ENCODE data around the gene GOLGA5.
"Not testable (repeated sequence)": the region's sequence is repeated elsewhere in the genome, so short reads cannot be mapped to it uniquely, and the experiment has no call there.

GOLGA5 gene

GRCh38 chr14:92848887-92849286, 54.8 kb downstream of the GOLGA5 start:
- Histone ChIP-seq H3K27ac (replicated peaks) (no peak overlapping the region), H3K4me3 (replicated peaks; ENCODE audit: insufficient read depth, low read length) (no peak overlapping the region), H3K27me3 (ENCODE audit: insufficient read depth, poor library complexity, severe bottlenecking) (peaks cover 3% of the 10 kb centered on the region)
- TF ChIP-seq, protein P1, sequence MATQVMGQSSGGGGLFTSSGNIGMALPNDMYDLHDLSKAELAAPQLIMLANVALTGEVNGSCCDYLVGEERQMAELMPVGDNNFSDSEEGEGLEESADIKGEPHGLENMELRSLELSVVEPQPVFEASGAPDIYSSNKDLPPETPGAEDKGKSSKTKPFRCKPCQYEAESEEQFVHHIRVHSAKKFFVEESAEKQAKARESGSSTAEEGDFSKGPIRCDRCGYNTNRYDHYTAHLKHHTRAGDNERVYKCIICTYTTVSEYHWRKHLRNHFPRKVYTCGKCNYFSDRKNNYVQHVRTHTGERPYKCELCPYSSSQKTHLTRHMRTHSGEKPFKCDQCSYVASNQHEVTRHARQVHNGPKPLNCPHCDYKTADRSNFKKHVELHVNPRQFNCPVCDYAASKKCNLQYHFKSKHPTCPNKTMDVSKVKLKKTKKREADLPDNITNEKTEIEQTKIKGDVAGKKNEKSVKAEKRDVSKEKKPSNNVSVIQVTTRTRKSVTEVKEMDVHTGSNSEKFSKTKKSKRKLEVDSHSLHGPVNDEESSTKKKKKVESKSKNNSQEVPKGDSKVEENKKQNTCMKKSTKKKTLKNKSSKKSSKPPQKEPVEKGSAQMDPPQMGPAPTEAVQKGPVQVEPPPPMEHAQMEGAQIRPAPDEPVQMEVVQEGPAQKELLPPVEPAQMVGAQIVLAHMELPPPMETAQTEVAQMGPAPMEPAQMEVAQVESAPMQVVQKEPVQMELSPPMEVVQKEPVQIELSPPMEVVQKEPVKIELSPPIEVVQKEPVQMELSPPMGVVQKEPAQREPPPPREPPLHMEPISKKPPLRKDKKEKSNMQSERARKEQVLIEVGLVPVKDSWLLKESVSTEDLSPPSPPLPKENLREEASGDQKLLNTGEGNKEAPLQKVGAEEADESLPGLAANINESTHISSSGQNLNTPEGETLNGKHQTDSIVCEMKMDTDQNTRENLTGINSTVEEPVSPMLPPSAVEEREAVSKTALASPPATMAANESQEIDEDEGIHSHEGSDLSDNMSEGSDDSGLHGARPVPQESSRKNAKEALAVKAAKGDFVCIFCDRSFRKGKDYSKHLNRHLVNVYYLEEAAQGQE (IDR thresholded peaks at IDR 0.05; ENCODE audit: insufficient replicate concordance, low read depth), result no peak
- TF ChIP-seq SPI1 (IDR thresholded peaks at IDR 0.05; ENCODE audit: borderline replicate concordance, low read depth), result no peak
- no peak for TF ChIP-seq CTCF (IDR thresholded peaks at IDR 0.05; ENCODE audit: insufficient read depth, low read length)
- no peak for TF ChIP-seq GABPA (IDR thresholded peaks at IDR 0.05; ENCODE audit: low read depth)
- no peak for TF ChIP-seq POLR2AphosphoS5 (IDR thresholded peaks at IDR 0.05; ENCODE audit: low read depth)
- no peak for DNase-seq (ENCODE audit: low read depth in 1 of 2, low spot score in 1 of 2)

DNA sequence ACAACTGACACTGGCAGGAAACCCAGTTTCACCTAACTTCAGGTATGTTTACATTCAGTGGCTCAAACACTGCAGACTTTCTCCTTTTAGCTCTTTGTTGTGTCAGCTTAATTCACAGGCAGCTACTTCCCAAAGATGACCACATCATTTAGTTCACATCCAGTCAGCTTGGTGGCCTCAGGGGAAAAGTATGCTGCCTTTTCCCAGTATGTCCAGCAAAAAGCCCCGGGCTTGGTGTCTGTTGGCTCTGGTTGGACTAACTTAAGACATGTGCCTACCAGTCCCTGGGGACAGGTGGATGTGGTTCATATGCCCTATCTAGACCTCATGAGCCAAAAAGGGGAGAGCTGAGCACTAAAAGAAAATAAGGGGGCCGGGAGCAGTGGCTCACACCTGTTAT, 56.4 kb downstream of the GOLGA5 start:
- Histone ChIP-seq H3K27ac (replicated peaks) (no peak overlapping the region), H3K27me3 (ENCODE audit: insufficient read depth, poor library complexity, severe bottlenecking) (peaks cover 3% of the 10 kb centered on the region), H3K4me3 (replicated peaks; ENCODE audit: insufficient read depth, low read length) (no peak overlapping the region)
- no peak for DNase-seq (ENCODE audit: low read depth in 1 of 2, low spot score in 1 of 2)
- TF ChIP-seq GABPA (IDR thresholded peaks at IDR 0.05; ENCODE audit: low read depth) (no peak), CTCF (IDR thresholded peaks at IDR 0.05; ENCODE audit: insufficient read depth, low read length) (no peak), SPI1 (IDR thresholded peaks at IDR 0.05; ENCODE audit: borderline replicate concordance, low read depth) (no peak), POLR2AphosphoS5 (IDR thresholded peaks at IDR 0.05; ENCODE audit: low read depth) (no peak)
- TF ChIP-seq, protein P1 (IDR thresholded peaks at IDR 0.05; ENCODE audit: insufficient replicate concordance, low read depth), result no peak

- DNase-seq (ENCODE audit: low read depth in 1 of 2, low spot score in 1 of 2); H3K27ac ChIP-seq (replicated peaks); H3K4me3 ChIP-seq (replicated peaks; ENCODE audit: insufficient read depth, low read length); H3K27me3 ChIP-seq (ENCODE audit: insufficient read depth, poor library complexity, severe bottlenecking): not testable (repeated sequence)
These were observed 59.0 kb downstream of the GOLGA5 start for GRCh38 chr14:92853136-92853535.

DNA sequence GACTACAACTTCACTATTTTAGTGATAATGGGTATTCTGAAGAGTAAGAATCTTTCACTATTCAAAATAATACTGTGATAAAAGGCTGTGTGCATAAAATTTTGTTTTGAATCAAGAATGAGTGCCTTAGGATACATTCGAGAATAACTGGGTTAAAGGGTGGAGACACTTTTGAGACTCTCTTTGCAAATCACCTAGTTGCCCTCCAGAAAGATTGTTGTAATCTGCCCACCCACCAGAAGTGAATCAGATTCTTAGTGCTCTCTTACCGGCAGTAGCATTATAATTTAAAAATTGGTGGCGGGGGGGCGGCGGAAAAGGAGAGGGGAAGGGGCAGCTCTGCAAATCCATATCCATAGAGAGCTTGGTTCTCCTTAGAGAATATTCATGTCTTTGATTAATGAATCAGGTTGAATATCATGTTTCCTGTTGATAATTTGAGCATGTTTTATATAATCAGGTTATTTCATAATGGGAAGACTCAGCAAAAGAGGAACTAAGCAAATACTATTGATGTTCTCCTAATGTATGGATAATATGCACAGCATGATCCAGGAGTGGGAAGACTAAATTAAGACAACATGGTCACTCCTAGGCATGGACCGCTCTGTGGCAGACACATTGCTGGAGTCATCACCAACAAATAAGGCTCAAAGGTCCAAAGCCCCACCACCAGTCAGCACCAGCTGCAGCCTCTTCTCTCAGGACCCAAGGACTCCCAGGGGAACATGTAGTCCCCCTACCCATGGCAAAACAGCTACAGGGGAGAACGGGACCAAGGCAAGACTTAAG, 66.1 kb downstream of the GOLGA5 start:
- DNase-seq (ENCODE audit: low read depth in 1 of 2, low spot score in 1 of 2), result no peak
- no peak overlapping the region for H3K27ac ChIP-seq (replicated peaks)
- TF ChIP-seq, protein P1 (IDR thresholded peaks at IDR 0.05; ENCODE audit: insufficient replicate concordance, low read depth), result no peak
- TF ChIP-seq GABPA (IDR thresholded peaks at IDR 0.05; ENCODE audit: low read depth) (no peak), POLR2AphosphoS5 (IDR thresholded peaks at IDR 0.05; ENCODE audit: low read depth) (no peak), SPI1 (IDR thresholded peaks at IDR 0.05; ENCODE audit: borderline replicate concordance, low read depth) (no peak), CTCF (IDR thresholded peaks at IDR 0.05; ENCODE audit: insufficient read depth, low read length) (no peak)
- H3K27me3 ChIP-seq (ENCODE audit: insufficient read depth, poor library complexity, severe bottlenecking), result no peaks in the 10 kb centered on the region
- H3K4me3 ChIP-seq (replicated peaks; ENCODE audit: insufficient read depth, low read length), result no peak overlapping the region

Measured in HL-60 (cell line).